ENCODE measurements around the gene FUT9. TPM values are rescaled to one million over a fixed set of nuclear protein-coding genes. Genes with fewer than 3 reads are reported as not detected.

The FUT9 gene
- total RNA-seq, 1 donor from 2014 or later: not detected

DNA sequence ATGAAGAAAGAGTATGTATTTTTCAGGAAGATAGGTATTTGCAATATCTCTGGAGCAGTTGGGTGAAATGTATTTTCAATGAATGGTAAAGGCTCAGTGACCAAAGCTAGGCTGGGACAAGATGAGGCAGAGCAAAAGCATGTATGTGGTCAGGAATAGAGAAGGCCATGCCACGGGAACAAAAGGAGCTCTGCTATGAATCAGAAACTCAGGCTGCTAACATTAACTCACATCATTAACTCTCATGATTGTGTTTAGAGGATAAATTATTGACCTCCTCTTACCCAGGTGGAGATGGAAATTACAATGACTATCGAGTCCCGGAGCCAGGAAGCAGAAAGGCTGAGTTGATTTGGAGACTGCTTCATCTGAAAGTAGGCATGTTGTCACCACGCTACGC is 220.2 kb downstream of the FUT9 start:
- Mint-ChIP-seq H3K4me1 (no peaks in the 10 kb centered on the region), H3K9me3 (no peaks in the 10 kb centered on the region), H3K27me3 (no peaks in the 10 kb centered on the region), H3K4me3 (no peak overlapping the region), H3K27ac (no peak overlapping the region), H3K36me3 (ENCODE audit: low read depth) (no peaks in the 10 kb centered on the region)
- ChIA-PET CTCF (no interaction called here), POLR2A (no interaction called here)
- ATAC-seq (ENCODE audit: low read depth) (no peak), DNase-seq (no peak)
- TF ChIP-seq, protein P1, sequence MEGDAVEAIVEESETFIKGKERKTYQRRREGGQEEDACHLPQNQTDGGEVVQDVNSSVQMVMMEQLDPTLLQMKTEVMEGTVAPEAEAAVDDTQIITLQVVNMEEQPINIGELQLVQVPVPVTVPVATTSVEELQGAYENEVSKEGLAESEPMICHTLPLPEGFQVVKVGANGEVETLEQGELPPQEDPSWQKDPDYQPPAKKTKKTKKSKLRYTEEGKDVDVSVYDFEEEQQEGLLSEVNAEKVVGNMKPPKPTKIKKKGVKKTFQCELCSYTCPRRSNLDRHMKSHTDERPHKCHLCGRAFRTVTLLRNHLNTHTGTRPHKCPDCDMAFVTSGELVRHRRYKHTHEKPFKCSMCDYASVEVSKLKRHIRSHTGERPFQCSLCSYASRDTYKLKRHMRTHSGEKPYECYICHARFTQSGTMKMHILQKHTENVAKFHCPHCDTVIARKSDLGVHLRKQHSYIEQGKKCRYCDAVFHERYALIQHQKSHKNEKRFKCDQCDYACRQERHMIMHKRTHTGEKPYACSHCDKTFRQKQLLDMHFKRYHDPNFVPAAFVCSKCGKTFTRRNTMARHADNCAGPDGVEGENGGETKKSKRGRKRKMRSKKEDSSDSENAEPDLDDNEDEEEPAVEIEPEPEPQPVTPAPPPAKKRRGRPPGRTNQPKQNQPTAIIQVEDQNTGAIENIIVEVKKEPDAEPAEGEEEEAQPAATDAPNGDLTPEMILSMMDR (IDR thresholded peaks at IDR 0.05): no peak
- intact Hi-C loops (cut with micrococcal nuclease): no loop called here

DNA sequence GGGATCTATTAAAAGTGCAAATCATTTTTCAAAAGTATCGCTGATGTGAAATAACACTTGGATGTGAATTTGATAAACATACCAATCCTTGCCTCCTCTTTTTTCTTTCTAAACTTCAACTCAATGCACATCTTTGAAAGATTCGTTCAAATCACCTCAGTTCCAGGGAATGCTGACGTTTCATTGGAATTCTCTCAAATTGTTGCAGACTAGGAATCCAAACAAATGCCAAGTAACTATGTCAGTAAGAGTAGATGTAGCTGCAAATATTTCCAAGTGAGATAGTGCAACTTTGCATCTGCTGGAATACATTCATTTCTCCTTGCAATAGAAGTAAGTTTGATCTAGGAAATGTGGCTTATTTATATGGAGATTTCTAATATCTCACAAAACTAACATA is 220.7 kb downstream of the FUT9 start:
- ChIA-PET CTCF (no interaction called here), POLR2A (no interaction called here)
- Mint-ChIP-seq H3K4me1 (no peaks in the 10 kb centered on the region), H3K36me3 (ENCODE audit: low read depth) (no peaks in the 10 kb centered on the region), H3K27me3 (no peaks in the 10 kb centered on the region), H3K27ac (no peak overlapping the region), H3K4me3 (no peak overlapping the region), H3K9me3 (no peaks in the 10 kb centered on the region)
- intact Hi-C loops (cut with micrococcal nuclease): no loop called here
- no peak for DNase-seq
- ATAC-seq (ENCODE audit: low read depth): no peak
- TF ChIP-seq, protein P1 (IDR thresholded peaks at IDR 0.05): no peak

DNA sequence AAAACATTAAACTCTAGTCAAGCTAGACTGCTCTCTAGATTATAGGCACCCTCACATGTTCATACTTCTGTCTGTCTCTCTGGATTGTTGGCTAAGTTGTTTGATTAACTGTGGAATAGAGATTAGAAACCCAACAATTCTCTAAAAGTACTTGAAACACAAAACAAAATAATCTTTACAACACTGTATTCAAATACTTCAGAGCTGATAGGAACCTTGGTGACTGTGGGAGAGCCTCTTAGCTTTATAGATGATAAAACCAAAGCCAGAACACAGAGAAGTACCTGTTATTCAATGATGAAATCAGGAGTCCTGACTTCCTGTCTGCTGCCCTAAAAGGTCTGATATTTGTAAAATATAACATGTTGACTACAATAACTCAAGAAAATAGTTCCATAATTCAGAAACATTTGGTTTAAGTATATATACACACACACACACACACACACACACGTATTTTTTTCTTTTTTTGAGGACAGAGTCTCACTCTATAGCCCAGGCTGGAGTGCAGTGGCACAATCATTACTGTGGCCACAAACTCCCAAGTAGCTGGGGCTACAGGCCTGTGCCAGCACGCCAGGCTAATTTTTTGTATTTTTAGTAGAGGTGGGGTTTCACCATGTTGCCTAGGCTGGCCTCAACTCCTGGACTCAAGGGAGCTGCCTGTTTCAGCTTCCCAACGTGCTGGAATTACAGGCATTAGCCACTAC is 222.0 kb downstream of the FUT9 start:
- no peak overlapping the region for H3K4me3 Mint-ChIP-seq
- ChIA-PET CTCF (no interaction called here), POLR2A (no interaction called here)
- H3K9me3 Mint-ChIP-seq: no peaks in the 10 kb centered on the region
- TF ChIP-seq, protein P1 (IDR thresholded peaks at IDR 0.05): no peak
- no peaks in the 10 kb centered on the region for H3K4me1 Mint-ChIP-seq
- DNase-seq: no peak
- intact Hi-C loops (cut with micrococcal nuclease): no loop called here
- no peaks in the 10 kb centered on the region for H3K27me3 Mint-ChIP-seq
- no peak overlapping the region for H3K27ac Mint-ChIP-seq
- no peak for ATAC-seq (ENCODE audit: low read depth)
- no peaks in the 10 kb centered on the region for H3K36me3 Mint-ChIP-seq (ENCODE audit: low read depth)

DNA sequence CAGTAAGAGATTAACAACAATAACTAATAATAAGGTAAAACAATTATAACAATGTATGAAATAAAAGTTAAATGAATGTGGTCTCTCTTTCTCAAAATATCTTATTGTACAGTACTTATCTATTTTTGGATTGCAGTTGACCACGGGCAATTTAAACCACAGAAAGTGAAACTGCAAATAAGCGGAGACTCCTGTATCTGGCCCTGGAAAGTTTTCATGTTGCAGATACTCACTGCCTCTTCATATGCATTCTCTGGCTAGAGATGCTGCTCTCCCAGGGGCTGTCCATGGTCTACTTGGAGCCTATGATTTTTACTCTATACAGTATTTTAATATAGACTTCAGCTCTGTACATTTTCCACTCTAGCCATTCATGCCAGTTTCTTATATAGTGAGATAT is 230.8 kb downstream of the FUT9 start:
- CTCF ChIA-PET: no interaction called here
- no peak overlapping the region for H3K27ac Mint-ChIP-seq
- intact Hi-C loops (cut with micrococcal nuclease): no loop called here
- no peaks in the 10 kb centered on the region for H3K4me1 Mint-ChIP-seq
- H3K36me3 Mint-ChIP-seq (ENCODE audit: low read depth): no peaks in the 10 kb centered on the region
- no peak overlapping the region for H3K4me3 Mint-ChIP-seq
- TF ChIP-seq, protein P1 (IDR thresholded peaks at IDR 0.05): no peak
- no peaks in the 10 kb centered on the region for H3K9me3 Mint-ChIP-seq
- DNase-seq (no peak), ATAC-seq (ENCODE audit: low read depth) (no peak)
- POLR2A ChIA-PET: no interaction called here
- no peaks in the 10 kb centered on the region for H3K27me3 Mint-ChIP-seq

DNA sequence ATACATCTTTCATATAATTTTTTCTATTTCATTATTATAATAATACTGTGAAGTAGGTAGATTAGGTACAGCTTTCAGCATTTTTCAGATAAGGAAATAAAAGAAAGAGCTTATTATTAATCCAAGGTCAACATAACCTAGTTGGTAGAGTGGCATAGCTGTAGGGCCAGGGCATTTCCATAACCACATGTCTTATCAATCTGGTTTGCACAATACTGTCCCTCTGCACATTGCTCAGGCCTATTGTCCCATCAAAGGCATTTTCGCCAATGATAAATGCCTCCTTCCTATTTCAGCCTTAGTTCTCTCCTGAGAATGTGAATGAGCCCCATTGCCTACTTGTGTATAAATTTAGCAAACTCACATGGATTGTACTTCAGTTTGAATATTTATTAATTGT is 234.0 kb downstream of the FUT9 start:
- Mint-ChIP-seq H3K27ac (no peak overlapping the region), H3K4me1 (no peaks in the 10 kb centered on the region), H3K27me3 (no peaks in the 10 kb centered on the region), H3K36me3 (ENCODE audit: low read depth) (no peaks in the 10 kb centered on the region), H3K9me3 (no peaks in the 10 kb centered on the region), H3K4me3 (no peak overlapping the region)
- POLR2A ChIA-PET: no interaction called here
- CTCF ChIA-PET: no interaction called here
- intact Hi-C loops (cut with micrococcal nuclease): no loop called here
- TF ChIP-seq, protein P1 (IDR thresholded peaks at IDR 0.05): no peak
- DNase-seq (no peak), ATAC-seq (ENCODE audit: low read depth) (no peak)

Measured in activated B cell treated with CpG ODN at 0.5 μM for 24 hours (primary cell).